Osteocyte (in vitro differentiated cells): ENCODE measurements around the gene BPIFB2. TPM values are rescaled to one million over a fixed set of nuclear protein-coding genes. Genes with fewer than 3 reads are reported as not detected.

Experiments
- DNase-seq: peaks from one replicate; pipeline ENCODE4 v3.0.0; 2021; ENCODE audit warnings: mixed read lengths; ENCODE audit not compliant: unreplicated experiment; ENCODE audit errors: extremely low spot score
- H3K27ac Mint-ChIP-seq: one replicate; pipeline ENCODE4 v1.8.0; 2021; ENCODE audit warnings: mild to moderate bottlenecking, mixed read lengths; ENCODE audit not compliant: unreplicated experiment
- H3K27me3 Mint-ChIP-seq: one replicate; pipeline ENCODE4 v1.8.0; 2021; ENCODE audit warnings: mixed read lengths; ENCODE audit not compliant: unreplicated experiment
- H3K36me3 Mint-ChIP-seq: one replicate; pipeline ENCODE4 v1.8.0; 2021; ENCODE audit warnings: mixed read lengths; ENCODE audit not compliant: unreplicated experiment
- H3K4me1 Mint-ChIP-seq: one replicate; pipeline ENCODE4 v1.8.0; 2021; ENCODE audit warnings: mixed read lengths; ENCODE audit not compliant: unreplicated experiment
- H3K4me3 Mint-ChIP-seq: one replicate; pipeline ENCODE4 v1.8.0; 2021; ENCODE audit warnings: mild to moderate bottlenecking, moderate library complexity, mixed read lengths; ENCODE audit not compliant: unreplicated experiment
- H3K9me3 Mint-ChIP-seq: one replicate; pipeline ENCODE4 v1.8.0; 2021; ENCODE audit warnings: mixed read lengths; ENCODE audit not compliant: unreplicated experiment
- total RNA-seq: library from RNA; stranded (reverse); gene quantifications from 2 replicates; pipeline ENCODE4 v1.2.1, GENCODE V29; 2021
- TF ChIP-seq, protein P1 (sequence below): fragments of 200-600 bp; sonication (generic); IDR thresholded peaks from 2 replicates; pipeline ENCODE4 v1.5.0; 2021; ENCODE audit warnings: antibody characterized with exemption, mild to moderate bottlenecking, moderate library complexity

The BPIFB2 gene
- total RNA-seq, 1 donor from 2014 or later = not detected

DNA sequence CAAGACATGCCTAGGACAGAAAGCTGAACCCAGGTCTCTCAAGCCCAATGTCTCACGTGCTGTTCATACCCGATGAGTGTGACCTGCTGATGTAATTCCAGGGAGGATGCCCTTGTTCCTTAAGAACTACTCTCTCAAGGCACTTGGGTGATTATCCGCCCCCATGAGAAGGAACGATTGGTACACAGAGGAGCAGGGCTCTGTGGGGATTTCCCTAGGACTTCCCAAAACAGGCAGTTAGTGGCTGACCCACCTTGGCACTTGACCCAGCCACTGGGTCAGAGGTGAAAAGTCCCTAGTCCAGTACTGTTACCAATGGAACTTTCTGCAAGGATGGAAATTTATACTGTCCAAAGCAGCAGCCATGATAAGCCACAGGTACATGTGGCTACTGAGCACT is 14.8 kb downstream of the BPIFB2 start:
- H3K27me3 Mint-ChIP-seq = no peaks in the 10 kb centered on the region
- TF ChIP-seq, protein P1, sequence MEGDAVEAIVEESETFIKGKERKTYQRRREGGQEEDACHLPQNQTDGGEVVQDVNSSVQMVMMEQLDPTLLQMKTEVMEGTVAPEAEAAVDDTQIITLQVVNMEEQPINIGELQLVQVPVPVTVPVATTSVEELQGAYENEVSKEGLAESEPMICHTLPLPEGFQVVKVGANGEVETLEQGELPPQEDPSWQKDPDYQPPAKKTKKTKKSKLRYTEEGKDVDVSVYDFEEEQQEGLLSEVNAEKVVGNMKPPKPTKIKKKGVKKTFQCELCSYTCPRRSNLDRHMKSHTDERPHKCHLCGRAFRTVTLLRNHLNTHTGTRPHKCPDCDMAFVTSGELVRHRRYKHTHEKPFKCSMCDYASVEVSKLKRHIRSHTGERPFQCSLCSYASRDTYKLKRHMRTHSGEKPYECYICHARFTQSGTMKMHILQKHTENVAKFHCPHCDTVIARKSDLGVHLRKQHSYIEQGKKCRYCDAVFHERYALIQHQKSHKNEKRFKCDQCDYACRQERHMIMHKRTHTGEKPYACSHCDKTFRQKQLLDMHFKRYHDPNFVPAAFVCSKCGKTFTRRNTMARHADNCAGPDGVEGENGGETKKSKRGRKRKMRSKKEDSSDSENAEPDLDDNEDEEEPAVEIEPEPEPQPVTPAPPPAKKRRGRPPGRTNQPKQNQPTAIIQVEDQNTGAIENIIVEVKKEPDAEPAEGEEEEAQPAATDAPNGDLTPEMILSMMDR = no peak
- no peaks in the 10 kb centered on the region for H3K4me1 Mint-ChIP-seq
- no peaks in the 10 kb centered on the region for H3K36me3 Mint-ChIP-seq
- no peak overlapping the region for H3K4me3 Mint-ChIP-seq
- no peak overlapping the region for H3K27ac Mint-ChIP-seq
- DNase-seq = no peak
- H3K9me3 Mint-ChIP-seq = no peaks in the 10 kb centered on the region

DNA sequence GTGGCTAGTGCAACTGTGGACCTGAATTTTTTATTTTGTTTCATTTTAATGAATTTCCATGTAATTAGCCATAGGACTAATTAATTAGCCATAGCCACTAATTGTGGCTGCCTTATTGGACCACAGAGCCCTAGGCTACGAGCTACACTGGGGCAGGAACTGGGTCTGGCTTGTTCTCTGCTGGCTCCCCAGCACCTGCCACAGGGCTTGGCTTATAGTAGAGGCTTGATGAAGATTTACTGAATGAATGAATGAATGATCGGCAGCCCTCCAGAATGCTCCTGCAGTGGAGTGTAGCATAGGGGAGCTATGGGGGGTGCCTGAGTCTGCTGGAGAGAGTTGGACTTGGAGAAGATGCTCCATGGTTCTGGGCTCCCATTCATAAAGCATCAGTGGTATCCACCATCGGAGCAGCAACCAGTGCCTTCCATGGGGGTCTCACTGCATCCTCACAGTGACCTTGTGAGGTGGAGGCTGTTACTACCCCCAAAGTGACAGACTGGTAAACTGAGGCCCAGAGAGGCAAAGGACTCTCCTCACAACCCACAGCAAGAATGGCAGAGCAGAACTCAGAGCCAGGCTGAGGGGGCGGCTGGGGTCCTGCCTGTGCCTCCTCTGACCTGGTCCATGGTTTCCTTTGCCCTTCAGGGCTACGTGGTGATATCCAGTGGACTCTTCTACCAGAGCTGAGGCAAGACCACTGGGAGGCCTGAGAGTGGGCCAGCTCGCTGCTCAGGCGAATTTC is 15.4 kb downstream of the BPIFB2 start:
- TF ChIP-seq, protein P1 = no peak

DNA sequence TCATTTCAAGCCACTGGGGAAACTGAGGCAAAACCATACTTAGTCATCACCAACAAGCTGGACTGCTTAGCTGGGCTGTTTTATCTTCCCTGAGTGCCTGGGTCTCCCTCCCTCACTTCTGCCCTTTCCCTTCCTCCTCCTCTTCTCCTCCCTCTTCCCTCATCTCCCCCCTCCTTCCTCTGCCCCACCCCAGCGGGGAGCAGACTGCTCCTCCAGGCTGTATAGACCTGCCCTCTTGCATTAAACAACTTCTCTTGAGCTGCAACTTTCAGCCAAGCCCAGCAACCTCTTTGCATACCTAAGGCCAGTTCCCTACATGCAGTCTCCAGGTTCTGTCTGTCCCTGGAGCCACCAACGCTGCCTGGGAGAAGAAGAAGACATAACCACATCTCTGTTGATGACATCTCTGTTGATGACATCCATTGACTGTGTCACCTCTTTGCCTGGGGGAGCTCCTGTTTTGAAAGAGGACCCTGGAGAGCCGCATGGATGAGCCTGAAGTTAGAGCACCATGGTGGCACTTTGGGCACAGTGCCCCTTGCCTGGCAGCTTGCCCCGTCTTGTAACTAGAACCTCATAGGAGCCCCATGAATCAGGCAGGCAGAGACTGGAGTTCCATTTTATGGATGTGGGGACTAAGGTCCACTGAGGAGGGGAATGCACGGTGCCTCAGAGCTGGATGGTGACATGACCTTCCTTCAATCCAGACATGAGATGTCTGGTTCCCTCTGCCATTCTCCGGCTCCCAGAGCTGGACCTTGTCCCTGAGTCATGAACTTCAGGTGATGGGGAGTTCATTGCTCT is 16.1 kb downstream of the BPIFB2 start:
- no peaks in the 10 kb centered on the region for H3K27me3 Mint-ChIP-seq
- DNase-seq = no peak
- no peak overlapping the region for H3K27ac Mint-ChIP-seq
- H3K4me1 Mint-ChIP-seq = no peaks in the 10 kb centered on the region
- no peaks in the 10 kb centered on the region for H3K36me3 Mint-ChIP-seq
- no peak overlapping the region for H3K4me3 Mint-ChIP-seq
- TF ChIP-seq, protein P1 = no peak
- no peaks in the 10 kb centered on the region for H3K9me3 Mint-ChIP-seq

More for the DNA sequence above, 15.4 kb downstream of the BPIFB2 start:
- no peak overlapping the region for H3K27ac Mint-ChIP-seq
- DNase-seq = no peak
- no peaks in the 10 kb centered on the region for H3K36me3 Mint-ChIP-seq
- H3K9me3 Mint-ChIP-seq = no peaks in the 10 kb centered on the region
- no peaks in the 10 kb centered on the region for H3K4me1 Mint-ChIP-seq
- no peaks in the 10 kb centered on the region for H3K27me3 Mint-ChIP-seq
- H3K4me3 Mint-ChIP-seq = no peak overlapping the region

DNA sequence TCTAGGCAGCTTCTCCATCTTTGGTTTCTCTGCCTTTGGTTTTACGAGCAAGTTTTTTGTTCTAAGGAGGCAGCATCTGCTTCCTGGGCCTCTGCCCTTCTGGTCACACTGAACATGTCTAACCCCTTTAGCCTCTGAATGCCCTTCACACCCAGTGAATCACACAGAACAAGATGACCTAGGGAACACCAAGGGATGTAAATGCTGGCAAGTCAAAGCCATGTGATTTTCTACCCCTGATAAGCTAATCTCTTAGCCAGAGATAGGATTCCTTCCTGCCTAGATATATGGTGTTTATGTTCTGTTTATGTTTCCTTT is 16.7 kb downstream of the BPIFB2 start:
- H3K27ac Mint-ChIP-seq = no peak overlapping the region
- H3K27me3 Mint-ChIP-seq = no peaks in the 10 kb centered on the region
- H3K4me3 Mint-ChIP-seq = no peak overlapping the region
- no peaks in the 10 kb centered on the region for H3K9me3 Mint-ChIP-seq
- no peaks in the 10 kb centered on the region for H3K4me1 Mint-ChIP-seq
- TF ChIP-seq, protein P1 = no peak
- H3K36me3 Mint-ChIP-seq = no peaks in the 10 kb centered on the region
- no peak for DNase-seq

DNA sequence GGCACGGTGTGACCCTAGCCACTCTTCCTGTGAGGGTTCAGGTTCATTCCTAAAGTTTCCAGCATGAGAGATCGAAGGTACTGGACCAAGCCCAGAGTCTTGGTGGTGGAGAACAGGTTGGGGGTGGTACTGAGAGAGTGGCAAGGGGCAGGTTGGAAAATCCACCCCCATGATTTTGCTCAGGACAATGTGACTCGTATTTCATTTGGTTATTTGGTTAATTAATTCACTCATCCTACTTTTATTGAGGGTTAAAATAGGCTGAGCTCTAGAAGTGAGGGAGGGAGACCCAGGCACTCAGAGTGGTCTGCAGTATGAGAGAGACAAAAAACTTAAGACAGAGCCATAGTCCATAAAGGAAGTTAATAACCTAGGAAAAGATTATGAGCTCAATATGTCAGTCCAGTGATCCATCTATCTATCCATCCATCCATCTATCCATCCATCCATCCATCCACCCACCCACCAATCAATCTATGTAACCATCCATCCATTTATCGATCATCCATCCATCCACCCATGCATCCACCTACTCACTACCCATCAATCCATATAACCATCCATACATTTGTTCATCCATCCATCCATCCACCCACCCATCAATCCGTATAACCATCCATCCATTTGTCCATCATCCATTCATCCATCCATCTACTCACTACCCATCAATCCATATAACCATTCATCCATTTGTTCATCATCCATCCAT is 17.3 kb downstream of the BPIFB2 start:
- Mint-ChIP-seq H3K4me3 (no peak overlapping the region), H3K36me3 (no peaks in the 10 kb centered on the region), H3K27ac (no peak overlapping the region), H3K27me3 (no peaks in the 10 kb centered on the region), H3K4me1 (no peaks in the 10 kb centered on the region), H3K9me3 (no peaks in the 10 kb centered on the region)
- TF ChIP-seq, protein P1 = no peak
- no peak for DNase-seq
